DND-41 (cell line): Measurements from ENCODE around the gene TPP2.

Source experiments
- ATAC-seq: fragments of 200-7000 bp; cut with Tn5 transposase; 3 replicates; pipeline ENCODE4 v1.9.1; 2021; ENCODE audit warnings: low read depth; ENCODE audit not compliant: insufficient read depth
- DNase-seq: peaks from one replicate; pipeline ENCODE4 v3.0.0-alpha.2; 2020
- H2AFZ ChIP-seq: 2 replicates; pipeline ENCODE4 v1.6.0; 2012; ENCODE audit warnings: low read depth, low read length
- H3K27ac ChIP-seq: 2 replicates; pipeline ENCODE4 v1.5.1; 2012; ENCODE audit warnings: low read length, inconsistent platforms
- H3K27me3 ChIP-seq: fragments of 200-600 bp; sonication (generic); 2 replicates; pipeline ENCODE4 v1.6.0; 2012; ENCODE audit warnings: low read length, mild to moderate bottlenecking, inconsistent platforms; ENCODE audit not compliant: insufficient read depth, poor library complexity
- H3K36me3 ChIP-seq: 2 replicates; pipeline ENCODE4 v1.5.1; 2012; ENCODE audit warnings: low read length, inconsistent platforms; ENCODE audit not compliant: insufficient read depth
- H3K4me1 ChIP-seq: 2 replicates; pipeline ENCODE4 v1.5.1; 2012; ENCODE audit warnings: mild to moderate bottlenecking, low read length; ENCODE audit not compliant: insufficient read depth
- H3K4me2 ChIP-seq: 2 replicates; pipeline ENCODE4 v1.6.0; 2012; ENCODE audit warnings: mild to moderate bottlenecking, moderate library complexity, low read length, inconsistent platforms; ENCODE audit not compliant: insufficient read depth
- H3K4me3 ChIP-seq, 2 experiments: fragments of 200-600 bp in 1 of 2; shearing (Covaris generic) in 1 of 2; 2 replicates each; pipeline ENCODE4 v1.5.1; 2012 to 2016; ENCODE audit warnings: inconsistent platforms in 2 of 2, low read length in 2 of 2, mild to moderate bottlenecking in 2 of 2, low read depth in 1 of 2, moderate library complexity in 1 of 2
- H3K79me2 ChIP-seq: 2 replicates; pipeline ENCODE4 v1.6.0; 2012; ENCODE audit warnings: low read length, inconsistent platforms; ENCODE audit not compliant: insufficient read depth
- H3K9ac ChIP-seq: 2 replicates; pipeline ENCODE4 v1.6.0; 2012; ENCODE audit warnings: low read depth, mild to moderate bottlenecking, inconsistent platforms, low read length, moderate library complexity
- H3K9me3 ChIP-seq: 2 replicates; pipeline ENCODE4 v1.5.1; 2012; ENCODE audit warnings: low read length, moderate library complexity, mild to moderate bottlenecking, inconsistent platforms; ENCODE audit not compliant: insufficient read depth, severe bottlenecking
- H4K20me1 ChIP-seq: 2 replicates; pipeline ENCODE4 v1.6.0; 2012; ENCODE audit warnings: low read length; ENCODE audit not compliant: insufficient read depth
- EZH2 ChIP-seq: IDR thresholded peaks from 3 replicates; pipeline ENCODE4 v1.6.1; 2012; ENCODE audit warnings: borderline replicate concordance, low read depth, mild to moderate bottlenecking, moderate library complexity, low read length, inconsistent platforms; ENCODE audit not compliant: severe bottlenecking
- TF ChIP-seq, protein P1 (sequence below): IDR thresholded peaks from 2 replicates; pipeline ENCODE4 v1.5.1; 2012; ENCODE audit warnings: borderline replicate concordance, low read length, moderate library complexity, mild to moderate bottlenecking; ENCODE audit not compliant: poor library complexity, severe bottlenecking; ENCODE audit errors: extremely low read depth

TPP2 gene

DNA sequence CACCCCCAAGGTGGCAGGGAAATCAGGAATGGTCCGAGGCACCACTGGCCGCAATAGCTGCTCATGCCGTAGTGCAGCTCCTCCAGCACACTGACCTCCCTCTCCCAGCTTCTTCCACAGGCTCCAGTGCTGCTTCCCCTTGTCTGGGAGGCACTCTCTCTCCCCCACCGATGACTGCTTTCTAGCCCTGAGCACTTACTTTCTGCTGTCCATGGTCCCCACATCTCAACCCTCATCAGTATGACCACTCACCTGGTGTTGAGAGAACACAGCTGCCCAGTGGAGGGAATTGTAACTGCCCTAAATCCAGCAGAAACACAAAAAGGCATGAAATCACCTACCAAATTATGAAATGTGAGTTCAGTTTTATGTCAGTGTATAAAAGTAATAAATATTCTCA lies 28.9 kb upstream of the TPP2 start:
- Histone ChIP-seq H3K79me2 (no peaks in the 10 kb centered on the region), H3K4me1 (no peaks in the 10 kb centered on the region), H3K27ac (no peak overlapping the region), H3K9ac (no peak overlapping the region), H2AFZ (no peak overlapping the region), H4K20me1 (no peaks in the 10 kb centered on the region), H3K27me3 (peaks cover 33% of the 10 kb centered on the region), H3K36me3 (no peaks in the 10 kb centered on the region), H3K4me3 (no peak overlapping the region), H3K4me2 (no peak overlapping the region), H3K9me3 (no peaks in the 10 kb centered on the region)
- TF ChIP-seq, protein P1, sequence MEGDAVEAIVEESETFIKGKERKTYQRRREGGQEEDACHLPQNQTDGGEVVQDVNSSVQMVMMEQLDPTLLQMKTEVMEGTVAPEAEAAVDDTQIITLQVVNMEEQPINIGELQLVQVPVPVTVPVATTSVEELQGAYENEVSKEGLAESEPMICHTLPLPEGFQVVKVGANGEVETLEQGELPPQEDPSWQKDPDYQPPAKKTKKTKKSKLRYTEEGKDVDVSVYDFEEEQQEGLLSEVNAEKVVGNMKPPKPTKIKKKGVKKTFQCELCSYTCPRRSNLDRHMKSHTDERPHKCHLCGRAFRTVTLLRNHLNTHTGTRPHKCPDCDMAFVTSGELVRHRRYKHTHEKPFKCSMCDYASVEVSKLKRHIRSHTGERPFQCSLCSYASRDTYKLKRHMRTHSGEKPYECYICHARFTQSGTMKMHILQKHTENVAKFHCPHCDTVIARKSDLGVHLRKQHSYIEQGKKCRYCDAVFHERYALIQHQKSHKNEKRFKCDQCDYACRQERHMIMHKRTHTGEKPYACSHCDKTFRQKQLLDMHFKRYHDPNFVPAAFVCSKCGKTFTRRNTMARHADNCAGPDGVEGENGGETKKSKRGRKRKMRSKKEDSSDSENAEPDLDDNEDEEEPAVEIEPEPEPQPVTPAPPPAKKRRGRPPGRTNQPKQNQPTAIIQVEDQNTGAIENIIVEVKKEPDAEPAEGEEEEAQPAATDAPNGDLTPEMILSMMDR: no peak
- TF ChIP-seq EZH2: no peak
- DNase-seq (no peak), ATAC-seq (no peak)

DNA sequence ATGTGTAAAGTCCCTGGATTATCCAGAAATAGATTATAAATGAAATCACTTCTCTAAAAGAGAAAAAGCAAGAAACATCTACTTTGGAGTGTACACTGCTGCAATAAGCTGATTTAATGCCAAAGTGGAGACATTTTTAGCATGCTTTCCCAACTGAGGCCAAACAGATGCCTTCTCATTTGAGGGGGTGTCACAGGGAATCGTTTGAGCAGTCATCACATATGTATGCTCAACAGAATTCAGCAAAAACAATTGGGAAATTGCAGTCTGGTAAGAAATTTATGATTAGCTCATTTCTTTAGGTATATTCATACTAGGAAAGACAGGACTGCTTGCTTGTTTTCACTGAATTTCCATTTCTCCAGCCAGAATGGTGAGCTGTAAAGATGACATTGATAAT lies 27.3 kb upstream of the TPP2 start:
- Histone ChIP-seq H4K20me1 (no peaks in the 10 kb centered on the region), H3K4me3 (no peak overlapping the region), H3K9ac (no peak overlapping the region), H2AFZ (no peak overlapping the region), H3K27ac (no peak overlapping the region), H3K9me3 (no peaks in the 10 kb centered on the region), H3K4me2 (no peak overlapping the region), H3K27me3 (peaks cover 32% of the 10 kb centered on the region), H3K4me1 (no peaks in the 10 kb centered on the region), H3K79me2 (no peaks in the 10 kb centered on the region), H3K36me3 (no peaks in the 10 kb centered on the region)
- DNase-seq (no peak), ATAC-seq (no peak)
- TF ChIP-seq, protein P1: no peak
- no peak for TF ChIP-seq EZH2

DNA sequence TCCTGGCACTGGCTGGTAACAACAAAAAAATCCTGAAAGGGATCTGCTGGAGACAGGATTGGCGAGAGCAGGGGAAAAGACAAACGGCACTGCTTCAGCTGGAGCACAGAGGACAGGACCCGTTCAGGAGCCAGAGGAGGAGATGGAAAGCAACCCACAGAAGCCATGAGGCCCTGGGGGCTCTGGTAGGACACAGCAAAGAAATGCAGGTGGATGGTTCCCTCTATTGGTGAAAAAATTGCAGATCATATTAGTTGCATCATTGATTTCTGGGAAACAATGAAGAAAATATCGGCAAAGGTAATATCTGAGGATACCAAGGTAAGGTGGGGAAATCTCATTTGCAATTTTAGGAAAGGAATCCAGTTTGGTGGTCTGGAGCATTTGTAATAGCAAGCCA lies 25.7 kb upstream of the TPP2 start:
- TF ChIP-seq, protein P1: peak; percentile 20
- no peak for TF ChIP-seq EZH2

DNA sequence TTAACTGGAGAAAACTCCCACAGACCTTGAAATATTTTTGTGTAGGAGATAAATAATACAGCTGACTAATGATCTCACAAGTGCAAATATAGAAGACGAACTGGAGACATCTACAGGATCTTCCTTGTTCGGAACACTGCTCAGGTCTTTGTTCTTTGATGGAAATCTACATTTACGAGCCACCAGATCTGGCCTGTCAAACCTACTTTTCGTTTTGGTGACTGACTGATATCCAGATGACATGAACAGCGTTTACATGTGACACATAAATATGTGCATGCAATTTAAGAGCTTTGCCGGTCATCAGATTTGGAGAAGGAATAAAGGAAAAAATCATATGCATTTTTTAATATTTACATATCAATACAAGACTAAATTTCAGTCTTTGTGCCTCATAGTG lies 24.5 kb upstream of the TPP2 start:
- Histone ChIP-seq H2AFZ (no peak overlapping the region), H3K79me2 (no peaks in the 10 kb centered on the region), H3K9me3 (no peaks in the 10 kb centered on the region), H3K4me2 (no peak overlapping the region), H3K4me3 (no peak overlapping the region), H4K20me1 (no peaks in the 10 kb centered on the region), H3K27ac (no peak overlapping the region), H3K27me3 (peaks cover 28% of the 10 kb centered on the region), H3K36me3 (no peaks in the 10 kb centered on the region), H3K9ac (no peak overlapping the region), H3K4me1 (no peaks in the 10 kb centered on the region)
- TF ChIP-seq, protein P1: no peak
- no peak for TF ChIP-seq EZH2
- DNase-seq (no peak), ATAC-seq (no peak)

More for the DNA sequence above, 25.7 kb upstream of the TPP2 start:
- Histone ChIP-seq H3K4me3 (no peak overlapping the region), H3K9ac (no peak overlapping the region), H2AFZ (no peak overlapping the region), H4K20me1 (no peaks in the 10 kb centered on the region), H3K9me3 (no peaks in the 10 kb centered on the region), H3K79me2 (no peaks in the 10 kb centered on the region), H3K27ac (no peak overlapping the region), H3K27me3 (peaks cover 25% of the 10 kb centered on the region), H3K4me2 (no peak overlapping the region), H3K4me1 (no peaks in the 10 kb centered on the region), H3K36me3 (no peaks in the 10 kb centered on the region)
- no peak for ATAC-seq
- no peak for DNase-seq
